ENCODE results near the gene DNAJC15. TPM values are rescaled to one million over a fixed set of nuclear protein-coding genes. Genes with fewer than 3 reads are reported as not detected.
"Not testable (repeated sequence)": the region's sequence is repeated elsewhere in the genome, so short reads cannot be mapped to it uniquely, and the experiment has no call there.

The DNAJC15 gene
- total RNA-seq, 2 experiments from 2014 or later: 2.2 TPM; not detected in 1

- DNase-seq (ENCODE audit: low spot score): no peak
- Histone ChIP-seq H4K20me1 (ENCODE audit: insufficient read depth, low read length) (no peaks in the 10 kb centered on the region), H3K36me3 (ENCODE audit: insufficient read depth, low read length) (no peaks in the 10 kb centered on the region), H3K79me2 (ENCODE audit: insufficient read depth, low read depth, low read length) (no peaks in the 10 kb centered on the region), H3K4me2 (ENCODE audit: low read length) (no peak overlapping the region), H3K9me2 (ENCODE audit: insufficient read depth, low read length) (no peaks in the 10 kb centered on the region), H3K9me3 (ENCODE audit: low read length) (no peaks in the 10 kb centered on the region), H3K4me1 (ENCODE audit: insufficient read depth, low read length, poor library complexity, severe bottlenecking) (peaks cover 14% of the 10 kb centered on the region), H2AFZ (ENCODE audit: low read length) (no peak overlapping the region), H3K27ac (ENCODE audit: low read depth, low read length, poor library complexity, severe bottlenecking) (no peak overlapping the region), H3K4me3 (ENCODE audit: low read depth, low read length, poor library complexity, severe bottlenecking) (no peak overlapping the region)
- intact Hi-C loops (cut with micrococcal nuclease; ENCODE audit: unreplicated experiment): no loop called here
- no TSS peak for BruUV-seq (replicated peaks)
- POLR2A ChIA-PET: no interaction called here
- TF ChIP-seq CTCF (conservative IDR thresholded peaks at IDR 0.05; ENCODE audit: low read length) (no peak), EZH2phosphoT487 (IDR thresholded peaks at IDR 0.05; ENCODE audit: borderline replicate concordance, low read depth, low read length) (no peak)
- CTCF ChIA-PET (ENCODE audit: unreplicated experiment): no interaction called here
Observed at GRCh38 chr13:43036351-43037250, 13.2 kb downstream of the DNAJC15 start.

- peak overlapping the region; percentile 49; the same call in 1 of the 2 replicates for H2AFZ ChIP-seq (ENCODE audit: low read length)
- no peaks in the 10 kb centered on the region for H3K79me2 ChIP-seq (ENCODE audit: insufficient read depth, low read depth, low read length)
- 0 out of 2 replicates have a peak overlapping the region, but pooled peaks have one; percentile 8 for H3K4me2 ChIP-seq (ENCODE audit: low read length)
- no peak overlapping the region for H3K27ac ChIP-seq (ENCODE audit: low read depth, low read length, poor library complexity, severe bottlenecking)
- DNase-seq (ENCODE audit: low spot score): no peak
- TF ChIP-seq CTCF (conservative IDR thresholded peaks at IDR 0.05; ENCODE audit: low read length) (no peak), EZH2phosphoT487 (IDR thresholded peaks at IDR 0.05; ENCODE audit: borderline replicate concordance, low read depth, low read length) (no peak)
- ChIA-PET CTCF (ENCODE audit: unreplicated experiment) (no interaction called here), POLR2A (interaction anchor here (0.5 kb wide), 1 partner anchor 868 kb away, joined by 3 read pairs; no protein-coding TSS in a partner anchor)
- H3K4me3 ChIP-seq (ENCODE audit: low read depth, low read length, poor library complexity, severe bottlenecking): no peak overlapping the region
- peaks cover 8% of the 10 kb centered on the region; the same call in 1 of the 2 replicates for H3K9me3 ChIP-seq (ENCODE audit: low read length)
- BruUV-seq (replicated peaks): no TSS peak
- H3K4me1 ChIP-seq (ENCODE audit: insufficient read depth, low read length, poor library complexity, severe bottlenecking): peaks cover 28% of the 10 kb centered on the region
- H4K20me1 ChIP-seq (ENCODE audit: insufficient read depth, low read length): no peaks in the 10 kb centered on the region
- H3K9me2 ChIP-seq (ENCODE audit: insufficient read depth, low read length): no peaks in the 10 kb centered on the region
- H3K36me3 ChIP-seq (ENCODE audit: insufficient read depth, low read length): no peaks in the 10 kb centered on the region
- intact Hi-C loops (cut with micrococcal nuclease; ENCODE audit: unreplicated experiment): no loop called here
Observed at GRCh38 chr13:43039966-43040365, 16.6 kb downstream of the DNAJC15 start.

GRCh38 chr13:43040581-43041368 lies 17.4 kb downstream of the DNAJC15 start:
- H3K4me2 ChIP-seq (ENCODE audit: low read length): 0 out of 2 replicates have a peak overlapping the region, but pooled peaks have one; percentile 8

More at GRCh38 chr13:43040581-43041368, 17.4 kb downstream of the DNAJC15 start:
- H3K9me3 ChIP-seq (ENCODE audit: low read length); H3K27ac ChIP-seq (ENCODE audit: low read depth, low read length, poor library complexity, severe bottlenecking); H3K9me2 ChIP-seq (ENCODE audit: insufficient read depth, low read length); H3K4me3 ChIP-seq (ENCODE audit: low read depth, low read length, poor library complexity, severe bottlenecking); POLR2A ChIA-PET; BruUV-seq (replicated peaks); H4K20me1 ChIP-seq (ENCODE audit: insufficient read depth, low read length); CTCF ChIA-PET (ENCODE audit: unreplicated experiment); H3K36me3 ChIP-seq (ENCODE audit: insufficient read depth, low read length); H3K79me2 ChIP-seq (ENCODE audit: insufficient read depth, low read depth, low read length); DNase-seq (ENCODE audit: low spot score); intact Hi-C loops (cut with micrococcal nuclease; ENCODE audit: unreplicated experiment): not testable (repeated sequence)
- peak overlapping the region; percentile 49; the same call in 1 of the 2 replicates for H2AFZ ChIP-seq (ENCODE audit: low read length)
- peaks cover 36% of the 10 kb centered on the region for H3K4me1 ChIP-seq (ENCODE audit: insufficient read depth, low read length, poor library complexity, severe bottlenecking)
